GM21367 (cell line): ENCODE results near the gene RPS2.
"Not testable (repeated sequence)": the region's sequence is repeated elsewhere in the genome, so short reads cannot be mapped to it uniquely, and the experiment has no call there.

ENCODE experiments used
- ATAC-seq: cut with Tn5 transposase; IDR thresholded peaks from one replicate; pipeline ENCODE4 v1.9.1; 2021; ENCODE audit not compliant: unreplicated experiment

The RPS2 gene

DNA sequence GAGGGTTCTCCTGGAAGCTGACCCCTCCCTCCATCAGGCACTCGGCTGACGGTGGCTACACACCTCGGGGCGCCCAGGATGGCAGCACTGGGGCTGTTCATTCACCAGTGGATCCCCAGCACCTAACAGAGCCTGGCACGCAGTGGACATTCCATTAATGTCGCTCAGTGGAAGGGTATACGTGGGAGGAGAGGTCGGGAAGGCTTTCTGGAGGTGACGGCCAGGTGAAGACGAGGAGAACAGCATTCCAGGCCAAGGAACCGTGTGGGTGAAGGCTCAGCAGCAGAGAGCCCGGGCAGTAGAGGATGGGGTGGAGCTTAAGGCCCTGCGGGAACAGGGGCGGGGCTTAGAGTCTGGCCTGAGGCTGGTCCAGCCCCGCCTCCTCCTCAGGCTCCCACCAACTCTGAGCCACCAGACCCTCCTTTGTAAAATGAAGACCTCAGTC is 43.9 kb downstream of the RPS2 start:
- no peak for ATAC-seq

DNA sequence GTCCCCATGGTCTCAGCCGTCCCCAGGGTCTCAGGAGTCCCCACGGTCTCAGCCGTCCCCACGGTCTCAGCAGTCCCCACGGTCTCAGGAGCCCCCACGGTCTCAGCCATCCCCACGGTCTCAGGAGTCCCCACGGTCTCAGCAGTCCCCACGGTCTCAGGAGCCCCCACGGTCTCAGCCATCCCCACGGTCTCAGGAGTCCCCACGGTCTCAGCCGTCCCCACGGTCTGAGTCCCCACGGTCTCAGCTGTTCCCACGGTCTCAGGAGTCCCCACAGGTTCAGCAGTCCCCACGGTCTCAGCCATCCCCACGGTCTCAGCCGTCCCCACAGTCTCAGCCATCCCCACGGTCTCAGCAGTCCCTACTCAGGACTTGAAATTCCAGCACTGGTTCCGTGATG is 44.5 kb downstream of the RPS2 start:
- ATAC-seq, result not testable (repeated sequence)

DNA sequence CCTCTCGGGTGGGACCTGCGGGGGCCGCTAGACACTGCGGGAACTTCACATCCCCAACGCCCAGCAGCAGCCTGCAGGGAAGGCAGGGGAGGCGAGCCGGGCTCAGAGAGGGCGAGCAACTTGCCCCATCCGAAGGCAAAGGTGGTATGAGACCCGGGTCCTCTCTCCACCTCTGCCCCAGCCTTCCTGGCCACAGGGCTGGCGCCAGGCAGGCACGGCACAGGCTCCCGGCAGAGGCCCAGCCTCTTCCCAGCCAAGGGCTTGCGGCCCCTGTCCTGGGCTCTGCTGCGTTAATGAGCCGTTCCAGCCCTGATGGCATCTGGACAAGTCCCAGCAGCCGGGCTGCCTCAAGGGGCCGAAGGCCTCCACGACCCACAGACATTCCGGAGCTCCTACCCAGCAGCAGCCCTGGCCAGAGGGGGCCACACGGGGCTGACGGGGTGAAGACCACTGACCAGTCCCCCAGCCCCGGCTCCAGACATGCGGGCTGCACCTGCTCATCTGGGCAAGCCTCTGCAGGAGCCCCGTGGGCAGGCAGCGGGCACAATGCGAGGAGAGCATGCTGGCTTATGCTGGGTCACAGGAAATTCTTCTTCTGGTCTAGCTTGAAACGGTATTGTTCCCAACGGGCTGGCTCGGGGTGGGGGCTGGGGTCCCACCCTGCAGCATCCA is 45.2 kb downstream of the RPS2 start:
- no peak for ATAC-seq

DNA sequence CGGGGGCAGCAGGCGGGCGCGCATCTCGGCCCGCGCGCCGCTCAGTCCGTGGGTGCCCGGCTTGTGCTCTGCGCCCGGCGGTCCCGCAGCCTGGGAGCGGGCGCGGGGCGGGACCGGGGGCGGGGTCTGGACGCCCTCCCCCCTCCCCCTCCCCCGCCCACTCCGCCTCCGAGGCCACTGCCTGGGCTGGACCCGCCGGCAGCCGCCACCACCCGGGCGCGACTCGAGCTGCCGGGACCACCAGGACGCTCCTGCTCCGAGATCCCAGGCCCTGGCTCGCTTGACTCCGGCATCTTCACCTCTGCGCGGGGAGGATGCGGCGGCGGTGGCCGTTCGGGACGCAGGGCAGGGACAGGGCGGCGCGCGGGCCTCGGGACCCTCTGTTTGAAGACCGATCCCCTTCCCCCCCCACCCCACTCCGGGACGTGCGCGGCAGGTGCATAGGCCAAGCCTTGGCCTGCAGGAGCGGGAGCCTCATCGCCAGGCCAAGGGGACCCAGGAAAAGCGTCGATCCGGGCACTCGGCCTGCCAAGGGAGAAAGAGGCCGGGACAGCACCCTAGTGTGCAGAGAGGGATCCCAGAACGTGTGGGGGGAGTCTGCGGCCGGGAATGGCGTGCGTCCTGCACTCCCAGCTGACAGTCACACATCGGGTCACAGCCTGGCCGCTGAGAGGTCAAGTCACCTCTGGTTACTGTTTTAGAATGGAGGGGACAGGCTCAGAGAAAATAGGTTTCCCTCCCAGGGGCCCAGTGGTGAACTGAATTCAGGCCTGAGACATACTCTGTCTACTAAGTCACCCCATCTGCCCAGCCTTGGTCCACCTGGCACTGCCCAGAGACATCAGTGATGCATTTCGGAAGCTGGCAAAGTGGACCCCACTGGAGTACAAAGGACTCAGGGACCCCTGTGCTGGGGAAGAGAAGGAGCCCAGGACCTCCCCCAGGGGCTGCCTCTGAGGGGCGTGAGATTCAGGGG is 46.0 kb downstream of the RPS2 start, which contains the start of gene HS3ST6:
HS3ST6 (minus strand) TSS at position 65 of the 976 bp plus-strand sequence. CDS start 92 bp downstream, outside the sequence.
- ATAC-seq, result no peak

DNA sequence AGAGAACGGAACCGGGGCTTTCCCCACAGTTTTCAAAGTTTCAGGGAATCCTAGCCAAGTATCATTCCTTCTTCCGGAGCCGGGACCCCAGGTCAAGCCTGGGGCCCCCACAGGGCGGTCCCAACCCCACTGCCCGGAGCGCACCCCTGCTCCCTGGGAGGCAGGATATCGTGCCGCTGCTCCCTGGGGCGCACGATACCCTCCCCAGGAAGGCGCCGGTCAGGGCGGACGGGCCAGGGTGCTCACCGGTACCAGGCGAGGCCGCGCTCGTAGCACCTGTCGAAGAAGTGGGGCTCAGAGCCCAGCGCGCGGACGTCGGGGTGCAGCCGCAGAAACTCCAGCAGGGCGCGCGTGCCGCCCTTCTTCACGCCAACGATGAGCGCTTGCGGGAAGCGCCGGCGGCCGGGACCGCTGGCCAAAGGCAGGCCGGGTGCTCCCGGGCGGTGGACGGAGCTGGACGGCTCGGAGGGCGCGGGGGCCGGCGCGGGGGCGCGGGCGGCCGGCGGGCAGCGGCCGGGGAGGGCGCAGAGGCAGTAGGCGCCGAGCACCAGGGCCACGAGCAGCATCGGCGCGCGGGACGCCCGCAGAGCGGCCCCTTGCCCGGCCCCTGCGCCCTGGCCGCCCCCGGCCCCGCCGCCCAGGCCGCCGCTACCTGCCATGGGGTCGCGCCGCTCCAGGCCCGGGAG is 46.8 kb downstream of the RPS2 start:
- no peak for ATAC-seq

DNA sequence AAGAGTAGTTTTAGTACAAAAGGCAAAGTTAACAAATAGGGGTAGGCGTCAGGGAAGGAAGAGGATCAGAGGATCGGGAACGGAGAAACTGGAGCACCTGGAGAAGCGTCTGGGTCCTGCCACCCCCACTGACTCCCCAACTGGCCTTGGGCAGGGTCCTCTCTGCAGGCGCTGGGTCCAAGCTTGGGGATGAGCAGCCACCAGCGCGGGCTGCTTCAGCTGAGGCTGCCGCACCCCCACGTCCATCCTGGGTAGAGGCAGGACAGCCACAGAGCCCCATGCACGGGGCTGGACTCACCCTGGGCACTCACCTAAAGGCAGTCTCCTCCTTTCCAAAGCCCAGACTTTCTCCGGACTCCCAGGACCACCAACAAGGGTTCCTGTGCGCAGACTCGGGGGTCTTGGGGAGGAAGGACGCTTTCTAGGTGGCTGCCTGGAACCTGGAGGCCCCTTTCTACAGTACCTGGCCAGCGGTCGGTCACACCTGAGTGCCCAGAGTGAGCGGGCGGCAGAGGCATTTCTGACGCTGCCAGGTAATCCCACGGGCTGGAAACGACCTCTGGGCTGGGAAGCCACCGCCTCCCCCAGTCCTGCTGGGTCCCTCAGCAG is 47.5 kb downstream of the RPS2 start:
- no peak for ATAC-seq

DNA sequence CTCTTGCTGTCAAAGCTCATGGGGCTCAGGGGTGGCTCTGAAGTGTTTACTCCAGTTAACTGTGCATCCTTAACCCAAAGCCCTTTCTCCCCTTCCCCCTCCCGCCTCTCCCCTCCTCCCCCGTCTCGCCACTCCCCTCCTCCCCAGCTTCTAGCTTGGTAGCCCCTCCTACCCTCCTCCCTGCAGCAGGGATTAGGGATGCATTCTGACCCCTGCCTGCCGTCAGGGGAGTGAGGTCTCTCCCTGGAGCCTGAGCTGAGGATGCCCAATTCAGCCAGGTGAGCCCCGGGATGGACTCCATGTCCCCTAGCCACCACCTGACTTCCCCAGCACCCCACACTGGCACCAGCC is 48.0 kb downstream of the RPS2 start:
- no peak for ATAC-seq

- no peak for ATAC-seq
These were observed 48.6 kb downstream of the RPS2 start for GRCh38 chr16:1915732-1916639.

DNA sequence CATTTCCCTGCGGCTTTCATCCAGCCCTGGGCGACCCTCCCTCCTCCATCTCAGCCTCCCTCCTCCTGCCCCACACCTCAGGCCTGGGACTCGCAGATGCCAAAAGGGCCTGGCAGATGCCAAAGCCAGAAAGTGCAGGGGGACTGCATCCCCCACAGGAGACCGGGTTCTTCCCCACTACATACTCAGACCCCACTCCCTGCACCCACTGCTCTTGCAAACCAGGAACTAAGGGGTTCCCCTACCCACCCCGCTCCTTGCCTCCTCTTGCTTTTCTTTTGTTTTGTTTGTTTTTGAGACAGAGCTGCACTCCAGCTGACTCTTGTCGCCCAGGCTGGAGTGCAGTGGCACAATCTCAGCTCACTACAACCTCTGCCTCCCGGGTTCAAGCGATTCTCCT is 49.6 kb downstream of the RPS2 start:
- no peak for ATAC-seq

DNA sequence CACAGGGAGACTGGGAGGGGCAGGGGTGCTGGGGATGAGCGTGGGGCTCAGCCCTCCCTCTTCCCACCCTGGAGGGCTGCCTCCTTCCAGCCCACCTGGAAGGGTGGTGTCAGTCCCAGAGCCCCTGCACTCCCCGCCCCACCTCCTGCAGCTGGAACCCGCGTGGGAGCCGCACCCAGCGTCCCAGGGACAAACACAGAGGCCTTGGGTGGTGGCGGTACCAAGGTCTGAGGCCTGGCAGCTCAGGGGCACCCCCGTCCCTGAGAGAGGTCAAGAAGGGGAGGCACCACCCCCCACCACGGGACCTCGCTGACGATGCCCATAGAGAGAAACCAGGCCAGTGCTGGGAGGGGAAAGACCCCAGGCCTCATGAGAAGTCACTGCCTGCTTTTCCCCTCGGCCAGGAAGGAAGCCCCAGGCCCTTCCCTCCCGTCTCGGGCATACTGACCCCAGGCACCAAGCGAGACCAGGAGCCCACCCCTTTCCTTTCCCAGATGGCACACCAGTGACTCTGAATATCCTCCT is 50.5 kb downstream of the RPS2 start:
- no peak for ATAC-seq

DNA sequence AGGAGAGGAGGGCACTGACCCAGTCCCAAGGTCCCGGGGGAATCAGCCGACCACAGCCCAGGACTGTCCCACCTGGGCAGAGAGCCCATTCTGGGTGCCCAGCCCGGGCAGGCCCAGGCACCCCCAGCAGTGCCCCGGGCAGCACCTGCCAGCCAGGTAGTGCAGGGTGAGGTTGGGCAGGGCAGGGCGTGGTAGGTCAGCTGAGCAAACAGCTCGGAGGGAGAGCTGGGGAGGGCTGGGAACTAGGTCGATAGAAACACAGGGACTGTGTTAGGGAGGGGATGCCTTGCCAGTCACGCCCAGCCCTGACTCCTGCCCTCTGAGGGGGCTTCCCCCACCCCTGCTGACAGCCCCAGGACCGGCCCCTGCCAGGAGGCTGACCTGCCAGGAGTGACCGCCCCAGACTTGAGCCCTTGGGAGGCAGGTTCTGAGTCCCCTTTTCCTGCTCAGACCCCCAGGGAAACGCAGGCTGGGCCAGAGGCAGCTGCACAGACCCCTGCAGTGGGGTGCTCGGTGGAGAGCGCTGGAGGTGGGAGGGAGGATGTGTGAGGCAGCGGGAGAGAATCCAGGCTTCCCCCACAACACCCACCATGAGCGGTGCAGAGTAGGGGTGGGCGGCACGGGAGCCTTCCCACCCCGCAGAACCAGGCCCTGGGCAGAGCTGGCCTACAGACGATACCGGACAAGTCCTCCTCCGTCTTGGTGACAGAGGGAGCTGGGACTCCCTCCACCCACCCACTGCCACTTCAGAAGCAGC is 51.1 kb downstream of the RPS2 start:
- no peak for ATAC-seq

DNA sequence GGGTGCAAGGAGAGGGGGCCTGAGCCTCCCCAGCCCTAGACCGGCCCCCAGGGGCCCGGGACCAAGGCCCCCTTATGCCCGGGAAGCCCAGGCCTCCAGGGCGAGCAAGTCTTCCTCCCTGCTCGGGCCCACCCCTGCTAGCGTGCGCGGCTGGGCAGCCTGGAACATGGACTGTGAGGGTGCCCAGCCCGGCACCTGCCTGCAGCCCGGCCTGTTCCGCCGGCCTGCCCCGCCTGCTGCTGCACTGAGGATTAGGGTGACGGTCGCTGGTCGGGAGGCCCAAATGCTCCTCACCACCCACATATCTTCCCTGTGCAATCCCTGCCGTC is 52.4 kb downstream of the RPS2 start:
- no peak for ATAC-seq
